Trophoblast cell (in vitro differentiated cells and primary cell): ENCODE measurements around the gene CTIF.

Experiments used
- DNase-seq, 2 donors: peaks; one replicate each; pipeline ENCODE4 v3.0.0-alpha.2; 2016
- H2AFZ ChIP-seq: 2 replicates; pipeline ENCODE4 v1.6.1; 2013; ENCODE audit warnings: low read length, moderate library complexity, mild to moderate bottlenecking; ENCODE audit not compliant: insufficient read depth, poor library complexity
- H2AK5ac ChIP-seq: 2 replicates; pipeline ENCODE4 v1.6.1; 2013; ENCODE audit warnings: mild to moderate bottlenecking, low read length
- H2BK120ac ChIP-seq: 2 replicates; pipeline ENCODE4 v1.6.1; 2013; ENCODE audit warnings: low read length, mild to moderate bottlenecking, moderate library complexity; ENCODE audit not compliant: insufficient read depth, poor library complexity
- H2BK12ac ChIP-seq: 2 replicates; pipeline ENCODE4 v1.6.1; 2013; ENCODE audit warnings: mild to moderate bottlenecking, low read length, moderate library complexity
- H2BK5ac ChIP-seq: 2 replicates; pipeline ENCODE4 v1.6.1; 2013; ENCODE audit warnings: low read length, low read depth, moderate library complexity, mild to moderate bottlenecking; ENCODE audit not compliant: poor library complexity
- H3K14ac ChIP-seq: 2 replicates; pipeline ENCODE4 v1.6.1; 2013; ENCODE audit warnings: mild to moderate bottlenecking, low read length
- H3K18ac ChIP-seq: 2 replicates; pipeline ENCODE4 v1.6.1; 2013; ENCODE audit warnings: mild to moderate bottlenecking, low read length
- H3K23ac ChIP-seq: 2 replicates; pipeline ENCODE4 v1.6.1; 2013; ENCODE audit warnings: low read length
- H3K27ac ChIP-seq: 2 replicates; pipeline ENCODE4 v1.5.1; 2013; ENCODE audit warnings: low read depth, mild to moderate bottlenecking, inconsistent platforms, low read length, moderate library complexity
- H3K27me3 ChIP-seq: 2 replicates; pipeline ENCODE4 v1.6.1; 2013; ENCODE audit warnings: inconsistent platforms, mild to moderate bottlenecking, low read length, moderate library complexity; ENCODE audit not compliant: insufficient read depth
- H3K36me3 ChIP-seq, 2 experiments: 1 replicate in 1 of 2; 2 replicates in 1 of 2; pipeline ENCODE4 v1.6.1; 2013; ENCODE audit warnings: low read length in 2 of 2, mild to moderate bottlenecking in 2 of 2, moderate library complexity in 1 of 2; ENCODE audit not compliant: insufficient read depth in 2 of 2, control insufficient read depth in 1 of 2
- H3K4ac ChIP-seq: 2 replicates; pipeline ENCODE4 v1.6.1; 2013; ENCODE audit warnings: low read depth, mild to moderate bottlenecking, low read length, moderate library complexity
- H3K4me1 ChIP-seq, 2 experiments: 1 replicate in 1 of 2; 2 replicates in 1 of 2; pipeline ENCODE4 v1.6.1; 2013; ENCODE audit warnings: low read length in 2 of 2, mild to moderate bottlenecking in 2 of 2, moderate library complexity in 1 of 2; ENCODE audit not compliant: insufficient read depth in 2 of 2, control insufficient read depth in 1 of 2
- H3K4me2 ChIP-seq: 2 replicates; pipeline ENCODE4 v1.6.1; 2013; ENCODE audit warnings: inconsistent platforms, mild to moderate bottlenecking, low read length, moderate library complexity
- H3K4me3 ChIP-seq: 2 replicates; pipeline ENCODE4 v1.5.1; 2013; ENCODE audit warnings: mild to moderate bottlenecking, low read depth, low read length, inconsistent platforms
- H3K79me1 ChIP-seq: one replicate; pipeline ENCODE4 v1.6.1; 2013; ENCODE audit warnings: low read length
- H3K79me2 ChIP-seq: 2 replicates; pipeline ENCODE4 v1.6.1; 2013; ENCODE audit warnings: low read length, mild to moderate bottlenecking; ENCODE audit not compliant: control insufficient read depth, insufficient read depth, poor library complexity
- H3K9ac ChIP-seq: 2 replicates; pipeline ENCODE4 v1.6.1; 2013; ENCODE audit warnings: mild to moderate bottlenecking, low read length
- H3K9me3 ChIP-seq: 2 replicates; pipeline ENCODE4 v1.6.1; 2013; ENCODE audit warnings: low read depth, mild to moderate bottlenecking, control low read depth, inconsistent platforms, low read length; ENCODE audit not compliant: insufficient read depth
- H4K12ac ChIP-seq: 2 replicates; pipeline ENCODE4 v1.6.1; 2013; ENCODE audit warnings: low read depth, mild to moderate bottlenecking, low read length, moderate library complexity
- H4K8ac ChIP-seq: 2 replicates; pipeline ENCODE4 v1.6.1; 2013; ENCODE audit warnings: low read depth, mild to moderate bottlenecking, low read length, moderate library complexity
- H4K91ac ChIP-seq: one replicate; pipeline ENCODE4 v1.6.1; 2013; ENCODE audit warnings: low read depth, mild to moderate bottlenecking, low read length, moderate library complexity
- WGBS: extraction: QIAGEN DNeasy Blood & Tissue Kit; methylation state at CpG from one replicate; pipeline ENCODE4 v1.1.7; 2013; ENCODE audit warnings: missing lambda C conversion rate; ENCODE audit not compliant: insufficient read length, insufficient coverage; ENCODE audit errors: extremely low coverage; 5-methylcytosine and 5-hydroxymethylcytosine counted together

Gene CTIF

DNA sequence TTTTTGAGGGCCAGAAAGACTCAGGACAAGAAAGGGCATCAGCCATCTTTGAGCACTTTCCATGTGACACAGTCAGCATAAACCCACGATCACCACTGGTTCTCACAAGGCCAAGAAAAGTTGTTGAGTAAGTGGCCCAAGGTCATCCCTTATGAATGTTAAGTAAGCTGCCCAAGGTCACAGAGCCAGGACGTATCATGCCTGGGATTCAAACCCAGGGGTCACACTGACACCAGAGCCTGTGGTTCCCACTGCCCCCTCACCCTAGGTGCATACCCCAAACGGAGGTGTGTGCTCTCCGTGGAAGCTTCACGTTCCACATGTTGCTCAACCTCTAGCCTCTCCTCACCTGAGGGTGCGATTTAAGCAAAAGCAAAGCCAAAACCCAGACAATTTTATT lies 2.3 kb upstream of the CTIF start:
- Histone ChIP-seq H3K4me3 (no peak overlapping the region), H3K36me3 (no peaks in the 10 kb centered on the region), H3K79me2 (peaks cover 17% of the 10 kb centered on the region), H3K79me1 (peaks cover 19% of the 10 kb centered on the region), H4K8ac (no peak overlapping the region), H3K14ac (no peak overlapping the region), H4K91ac (no peak overlapping the region), H3K9ac (no peak overlapping the region), H2BK12ac (no peak overlapping the region), H3K4ac (no peak overlapping the region), H3K27me3 (no peaks in the 10 kb centered on the region), H3K9me3 (no peaks in the 10 kb centered on the region), H3K27ac (no peak overlapping the region), H3K23ac (no peak overlapping the region), H2AK5ac (no peak overlapping the region), H4K12ac (no peak overlapping the region), H3K4me2 (no peak overlapping the region), H3K18ac (no peak overlapping the region), H2BK120ac (no peak overlapping the region), H2BK5ac (no peak overlapping the region), H2AFZ (no peak overlapping the region), H3K4me1 (peaks cover 2 to 7% of the 10 kb centered on the region in 2 experiments)
- no peak for DNase-seq
- WGBS, result no CpG with 5 or more reads among the region's 6 CpGs

GRCh38 chr18:48539406-48540250 lies 797 bp downstream of the CTIF start:
- Histone ChIP-seq H3K18ac (peak overlapping the region; percentile 91), H3K23ac (no peak overlapping the region), H3K4me3 (peak overlapping the region; percentile 93), H3K36me3 (no peaks in the 10 kb centered on the region), H3K79me1 (peaks cover 19% of the 10 kb centered on the region), H4K12ac (peak overlapping the region; percentile 52), H3K79me2 (peaks cover 17% of the 10 kb centered on the region), H4K8ac (peak overlapping the region; percentile 42), H3K9me3 (no peaks in the 10 kb centered on the region), H3K4ac (peak overlapping the region; percentile 78), H2AFZ (peak overlapping the region; percentile 74), H4K91ac (peak overlapping the region; percentile 77), H3K27ac (peak overlapping the region; percentile 63), H2AK5ac (peak overlapping the region; percentile 49), H3K14ac (peak overlapping the region; percentile 83), H3K4me1 (peaks cover 16 to 25% of the 10 kb centered on the region in 2 experiments), H2BK12ac (peak overlapping the region; percentile 67), H2BK5ac (peak overlapping the region; percentile 73), H2BK120ac (peak overlapping the region; percentile 80), H3K27me3 (no peaks in the 10 kb centered on the region), H3K9ac (peak overlapping the region; percentile 85), H3K4me2 (peak overlapping the region; percentile 95)
- WGBS, result no CpG with 5 or more reads among the region's 70 CpGs
- DNase-seq, result peak; percentile 60 to 84

- peaks cover 23 to 33% of the 10 kb centered on the region in 2 experiments for H3K4me1 ChIP-seq
- H3K36me3 ChIP-seq, result no peaks in the 10 kb centered on the region
- H4K8ac ChIP-seq, result peak overlapping the region; percentile 30
- peak; percentile 38 to 62 for DNase-seq
- H3K79me1 ChIP-seq, result peaks cover 19% of the 10 kb centered on the region
- H3K23ac ChIP-seq, result no peak overlapping the region
- H4K12ac ChIP-seq, result no peak overlapping the region
- H2AFZ ChIP-seq, result peak overlapping the region; percentile 41
- H3K27ac ChIP-seq, result peak overlapping the region; percentile 96
- peak overlapping the region; percentile 78 for H3K14ac ChIP-seq
- peak overlapping the region; percentile 22 for H3K4ac ChIP-seq
- no peaks in the 10 kb centered on the region for H3K9me3 ChIP-seq
- H4K91ac ChIP-seq, result peak overlapping the region; percentile 77
- H3K79me2 ChIP-seq, result peaks cover 17% of the 10 kb centered on the region
- no peaks in the 10 kb centered on the region for H3K27me3 ChIP-seq
- WGBS, result no CpG with 5 or more reads among the region's 86 CpGs
- peak overlapping the region; percentile 74 for H2BK5ac ChIP-seq
- H2AK5ac ChIP-seq, result peak overlapping the region; percentile 26
- peak overlapping the region; percentile 67 for H2BK120ac ChIP-seq
- H3K4me3 ChIP-seq, result peak overlapping the region; percentile 93
- peak overlapping the region; percentile 9 for H2BK12ac ChIP-seq
- H3K18ac ChIP-seq, result peak overlapping the region; percentile 94
- H3K9ac ChIP-seq, result peak overlapping the region; percentile 85
- H3K4me2 ChIP-seq, result peak overlapping the region; percentile 95
Measured at GRCh38 chr18:48540251-48541025, 1.6 kb downstream of the CTIF start.

GRCh38 chr18:48541026-48541746 lies 2.4 kb downstream of the CTIF start:
- Histone ChIP-seq H3K4me1 (peaks cover 28 to 35% of the 10 kb centered on the region in 2 experiments), H3K4ac (peak overlapping the region; percentile 22), H2AK5ac (peak overlapping the region; percentile 26), H3K18ac (peak overlapping the region; percentile 94), H2BK5ac (peak overlapping the region; percentile 74), H3K23ac (no peak overlapping the region), H3K27me3 (no peaks in the 10 kb centered on the region), H2BK12ac (peak overlapping the region; percentile 9), H3K36me3 (no peaks in the 10 kb centered on the region), H3K27ac (peak overlapping the region; percentile 96), H4K91ac (peak overlapping the region; percentile 75), H3K79me2 (peaks cover 17% of the 10 kb centered on the region), H3K9ac (peak overlapping the region; percentile 84), H2BK120ac (peak overlapping the region; percentile 67), H2AFZ (peak overlapping the region; percentile 41), H3K9me3 (no peaks in the 10 kb centered on the region), H3K4me2 (peak overlapping the region; percentile 95), H3K4me3 (peak overlapping the region; percentile 93), H4K8ac (peak overlapping the region; percentile 30), H3K79me1 (peaks cover 19% of the 10 kb centered on the region), H3K14ac (peak overlapping the region; percentile 78), H4K12ac (no peak overlapping the region)
- no CpG with 5 or more reads among the region's 62 CpGs for WGBS
- DNase-seq, result peak; percentile 82 to 86
